Skeletal muscle tissue (tissue), 4 donors: ENCODE measurements around the gene DIAPH2. TPM values are rescaled to one million over a fixed set of nuclear protein-coding genes. Genes with fewer than 3 reads are reported as not detected.

ENCODE experiments used
- H3K27ac ChIP-seq: one replicate; pipeline ENCODE4 v1.7.0; 2013; ENCODE audit warnings: mild to moderate bottlenecking, low read depth, low read length, inconsistent platforms
- H3K27me3 ChIP-seq, 3 donors: one replicate each; pipeline ENCODE4 v1.7.0; 2013; ENCODE audit warnings: low read length in 3 of 3; ENCODE audit not compliant: control insufficient read depth in 3 of 3, insufficient read depth in 3 of 3
- H3K36me3 ChIP-seq, 3 donors: one replicate each; pipeline ENCODE4 v1.7.0; 2013; ENCODE audit warnings: low read length in 3 of 3; ENCODE audit not compliant: control insufficient read depth in 3 of 3, insufficient read depth in 3 of 3
- H3K4me1 ChIP-seq, 3 donors: one replicate each; pipeline ENCODE4 v1.7.0; 2013; ENCODE audit warnings: low read length in 3 of 3, mild to moderate bottlenecking in 3 of 3; ENCODE audit not compliant: control insufficient read depth in 3 of 3, insufficient read depth in 3 of 3
- H3K4me3 ChIP-seq, 3 donors: one replicate each; pipeline ENCODE4 v1.7.0; 2013; ENCODE audit warnings: low read length in 3 of 3
- H3K9ac ChIP-seq, 3 donors: one replicate each; pipeline ENCODE4 v1.7.0; 2013; ENCODE audit warnings: low read length in 3 of 3, mild to moderate bottlenecking in 3 of 3, moderate library complexity in 2 of 3, low read depth in 1 of 3
- H3K9me3 ChIP-seq, 3 donors: one replicate each; pipeline ENCODE4 v1.7.0; 2013; ENCODE audit warnings: low read length in 3 of 3; ENCODE audit not compliant: control insufficient read depth in 3 of 3
- total RNA-seq: library from RNA; depleted of rRNA; stranded (reverse); fragments of >200 nt; gene quantifications from one replicate; pipeline ENCODE4 v1.2.3, GENCODE V29; 2014
- donor health status: Osteomylitis.

The DIAPH2 gene
- total RNA-seq, 1 donor from 2014 or later = 12.0 TPM

DNA sequence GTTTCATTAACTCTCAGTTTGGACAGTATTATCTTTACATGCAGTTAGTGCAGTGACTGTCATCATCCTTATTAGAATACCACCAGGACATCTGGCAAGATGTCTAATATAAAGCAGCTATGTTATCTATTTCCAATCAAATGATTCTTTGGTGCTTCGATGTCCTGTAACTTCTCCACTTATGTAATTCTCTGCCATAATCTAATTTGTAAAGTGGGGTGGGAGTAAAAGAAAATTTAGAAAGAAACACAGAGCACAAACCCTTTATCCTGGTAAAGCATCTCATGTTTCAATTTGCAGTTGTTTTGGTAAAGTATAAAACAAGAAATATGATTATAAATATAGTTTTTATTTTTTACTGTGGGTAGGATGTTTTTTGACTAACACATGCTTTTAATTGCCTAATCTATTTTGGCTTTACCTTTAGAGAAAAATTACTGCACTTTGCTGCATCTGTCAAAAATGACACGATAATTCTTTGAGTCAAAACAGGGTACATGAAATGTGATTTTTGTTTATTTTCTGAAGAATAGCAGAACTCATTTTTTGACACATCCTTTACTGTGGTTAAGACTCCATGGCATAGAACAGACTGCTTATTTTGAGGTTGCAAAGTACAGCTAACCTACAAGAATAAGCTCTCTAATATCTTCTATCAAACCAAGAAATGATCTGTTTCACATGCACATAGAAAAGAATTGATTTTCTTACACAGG, 581.9 kb downstream of the DIAPH2 start:
- Histone ChIP-seq H3K36me3 (no peaks in the 10 kb centered on the region), H3K4me1 (no peaks in the 10 kb centered on the region), H3K9me3 (no peaks in the 10 kb centered on the region), H3K9ac (no peak overlapping the region), H3K4me3 (no peak overlapping the region), H3K27ac (no peak overlapping the region), H3K27me3 (no peaks in the 10 kb centered on the region)

DNA sequence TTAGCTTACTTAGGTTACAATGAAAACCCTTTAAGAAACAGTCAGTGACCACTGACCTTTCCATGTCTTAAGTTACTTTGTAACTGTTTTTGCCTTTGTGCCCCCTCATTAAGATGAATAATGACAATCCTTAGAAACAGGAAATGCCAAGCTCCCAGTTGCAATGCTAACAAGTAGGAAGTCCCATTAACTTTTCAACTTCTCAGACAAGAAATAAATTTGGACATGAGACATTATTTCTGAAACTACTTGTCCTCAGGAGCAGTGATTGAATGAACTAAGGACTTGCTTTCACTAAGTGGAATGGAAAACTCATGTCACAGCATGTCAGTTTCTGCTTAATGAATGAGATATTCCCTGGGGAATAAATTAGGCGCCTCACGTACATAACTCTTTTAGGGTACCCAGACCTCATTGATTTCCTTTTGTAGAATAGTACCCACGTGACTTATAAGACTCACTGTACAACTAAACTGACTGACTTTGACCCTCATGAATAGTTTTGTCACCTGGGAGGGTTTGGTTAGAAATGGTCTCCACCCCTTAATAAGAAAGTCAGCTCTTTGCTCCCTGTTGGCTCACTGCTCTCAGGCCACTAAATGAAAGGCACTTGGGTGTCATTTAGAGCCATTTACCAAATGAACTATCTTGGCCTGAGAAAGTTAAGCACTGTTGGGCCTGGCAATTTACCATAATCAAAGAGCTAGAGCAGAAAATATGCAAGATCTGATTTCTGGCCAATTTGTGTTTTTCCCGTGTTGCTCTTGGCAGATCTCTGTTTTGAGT, 582.9 kb downstream of the DIAPH2 start:
- no peak overlapping the region for H3K4me3 ChIP-seq
- no peaks in the 10 kb centered on the region for H3K36me3 ChIP-seq
- H3K27me3 ChIP-seq = no peaks in the 10 kb centered on the region
- no peak overlapping the region for H3K9ac ChIP-seq
- no peak overlapping the region for H3K27ac ChIP-seq
- H3K4me1 ChIP-seq = no peaks in the 10 kb centered on the region
- H3K9me3 ChIP-seq = no peaks in the 10 kb centered on the region

DNA sequence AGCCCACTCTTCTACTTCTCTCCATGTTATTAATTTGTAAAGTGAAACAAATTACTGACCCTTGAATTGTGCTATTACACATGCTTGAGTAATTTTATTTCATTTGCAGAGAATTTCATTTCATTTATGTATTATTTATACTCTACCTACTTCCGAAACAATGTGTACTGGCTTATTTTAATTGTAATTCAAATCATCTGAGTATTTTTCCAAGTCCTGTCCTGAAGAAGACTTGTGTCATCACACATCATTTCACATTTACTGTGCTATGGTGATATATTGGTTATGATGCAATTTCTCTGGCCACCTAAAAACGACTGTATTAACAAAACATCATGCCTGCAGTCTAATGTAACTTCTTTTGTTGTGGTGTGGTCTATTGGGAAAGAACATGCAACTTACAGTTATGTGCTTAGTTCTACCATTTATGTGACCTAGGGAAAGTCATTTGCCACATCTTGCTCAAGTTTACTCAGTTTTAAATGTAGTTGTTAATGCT, 583.6 kb downstream of the DIAPH2 start:
- Histone ChIP-seq H3K9ac (no peak overlapping the region), H3K27me3 (no peaks in the 10 kb centered on the region), H3K4me3 (no peak overlapping the region), H3K9me3 (no peaks in the 10 kb centered on the region), H3K4me1 (no peaks in the 10 kb centered on the region), H3K36me3 (no peaks in the 10 kb centered on the region), H3K27ac (no peak overlapping the region)

DNA sequence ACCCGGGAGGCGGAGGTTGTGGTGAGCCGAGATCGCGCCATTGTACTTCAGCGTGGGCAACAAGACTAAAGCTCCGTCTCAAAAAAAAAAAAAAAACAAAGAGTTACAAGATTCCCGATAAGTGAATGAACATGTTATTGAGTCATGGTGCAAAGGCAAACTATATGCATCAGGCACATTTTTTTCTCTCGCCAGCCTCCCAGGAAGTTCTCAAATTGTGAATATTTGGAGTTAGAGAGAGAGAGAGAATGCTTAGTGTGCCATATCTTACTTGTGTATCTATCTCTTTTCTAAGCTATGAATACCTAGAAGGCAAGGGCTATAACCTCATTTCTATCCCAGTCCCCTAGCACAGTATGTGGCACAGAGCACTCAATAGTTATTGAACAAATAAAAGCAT, 599.9 kb downstream of the DIAPH2 start:
- Histone ChIP-seq H3K4me3 (no peak overlapping the region), H3K27ac (no peak overlapping the region), H3K4me1 (no peaks in the 10 kb centered on the region), H3K9me3 (no peaks in the 10 kb centered on the region), H3K27me3 (no peaks in the 10 kb centered on the region), H3K9ac (no peak overlapping the region), H3K36me3 (no peaks in the 10 kb centered on the region)

DNA sequence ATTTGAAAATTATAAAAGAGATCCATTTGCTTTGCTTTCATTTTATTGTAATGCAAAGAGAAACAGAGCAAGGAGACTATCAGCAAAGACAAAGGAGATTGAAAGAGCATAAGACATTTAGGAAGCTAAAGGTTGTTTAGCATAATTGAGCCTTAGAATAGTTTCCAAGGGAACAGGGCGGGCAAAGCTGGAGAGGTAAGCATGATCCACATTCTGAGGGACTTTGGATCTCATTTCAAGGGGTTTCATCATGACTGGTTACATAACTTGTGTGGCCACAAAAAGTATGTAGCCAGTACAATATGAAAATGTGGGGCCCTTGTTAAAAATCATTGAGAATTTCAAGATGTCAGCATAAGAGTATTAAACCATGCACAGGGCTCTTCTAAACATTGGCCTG, 605.6 kb downstream of the DIAPH2 start:
- Histone ChIP-seq H3K36me3 (no peaks in the 10 kb centered on the region), H3K9ac (no peak overlapping the region), H3K27me3 (no peaks in the 10 kb centered on the region), H3K9me3 (no peaks in the 10 kb centered on the region), H3K4me1 (no peaks in the 10 kb centered on the region), H3K27ac (no peak overlapping the region), H3K4me3 (no peak overlapping the region)

DNA sequence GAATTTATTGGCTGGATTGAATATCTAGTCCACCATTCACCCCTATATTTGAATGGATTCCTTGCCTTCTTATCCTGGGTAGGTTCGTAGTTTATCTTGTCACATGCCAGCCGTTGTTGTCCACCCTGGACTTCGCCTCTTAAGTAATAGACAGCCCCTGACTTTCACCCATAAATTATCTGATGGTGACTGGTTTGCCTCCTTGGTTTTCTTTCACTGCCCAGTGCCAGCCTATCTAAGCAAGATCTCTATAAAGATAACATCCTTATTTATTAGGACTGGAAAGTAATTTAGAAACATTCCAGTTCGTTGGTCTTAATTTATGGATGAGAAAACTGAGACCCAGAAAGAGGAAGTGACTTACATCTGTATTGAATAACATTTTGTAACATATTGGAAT, 609.4 kb downstream of the DIAPH2 start:
- no peaks in the 10 kb centered on the region for H3K36me3 ChIP-seq
- no peak overlapping the region for H3K9ac ChIP-seq
- H3K27me3 ChIP-seq = no peaks in the 10 kb centered on the region
- H3K9me3 ChIP-seq = no peaks in the 10 kb centered on the region
- H3K4me3 ChIP-seq = no peak overlapping the region
- no peak overlapping the region for H3K27ac ChIP-seq
- no peaks in the 10 kb centered on the region for H3K4me1 ChIP-seq

DNA sequence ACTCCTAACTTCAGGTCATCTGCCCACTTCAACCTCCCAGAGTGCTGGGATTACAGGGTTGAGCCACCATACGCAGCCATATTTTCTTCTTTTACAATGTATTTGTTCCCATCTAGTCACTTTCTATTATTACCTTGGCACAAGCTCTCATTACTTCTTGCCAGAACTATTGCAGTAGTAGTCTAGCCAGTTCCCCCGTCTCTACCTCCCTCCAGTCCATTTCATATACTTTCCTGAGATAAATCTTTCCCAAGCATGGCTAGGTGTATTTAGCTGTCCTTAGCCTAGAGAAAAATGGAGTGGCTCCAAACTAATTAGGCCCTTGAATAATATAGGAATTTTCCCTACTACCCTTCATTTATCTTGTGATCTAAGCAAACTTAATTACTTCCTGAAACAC, 611.3 kb downstream of the DIAPH2 start:
- Histone ChIP-seq H3K27me3 (no peaks in the 10 kb centered on the region), H3K27ac (no peak overlapping the region), H3K9ac (no peak overlapping the region), H3K36me3 (no peaks in the 10 kb centered on the region), H3K9me3 (no peaks in the 10 kb centered on the region), H3K4me1 (no peaks in the 10 kb centered on the region), H3K4me3 (no peak overlapping the region)

DNA sequence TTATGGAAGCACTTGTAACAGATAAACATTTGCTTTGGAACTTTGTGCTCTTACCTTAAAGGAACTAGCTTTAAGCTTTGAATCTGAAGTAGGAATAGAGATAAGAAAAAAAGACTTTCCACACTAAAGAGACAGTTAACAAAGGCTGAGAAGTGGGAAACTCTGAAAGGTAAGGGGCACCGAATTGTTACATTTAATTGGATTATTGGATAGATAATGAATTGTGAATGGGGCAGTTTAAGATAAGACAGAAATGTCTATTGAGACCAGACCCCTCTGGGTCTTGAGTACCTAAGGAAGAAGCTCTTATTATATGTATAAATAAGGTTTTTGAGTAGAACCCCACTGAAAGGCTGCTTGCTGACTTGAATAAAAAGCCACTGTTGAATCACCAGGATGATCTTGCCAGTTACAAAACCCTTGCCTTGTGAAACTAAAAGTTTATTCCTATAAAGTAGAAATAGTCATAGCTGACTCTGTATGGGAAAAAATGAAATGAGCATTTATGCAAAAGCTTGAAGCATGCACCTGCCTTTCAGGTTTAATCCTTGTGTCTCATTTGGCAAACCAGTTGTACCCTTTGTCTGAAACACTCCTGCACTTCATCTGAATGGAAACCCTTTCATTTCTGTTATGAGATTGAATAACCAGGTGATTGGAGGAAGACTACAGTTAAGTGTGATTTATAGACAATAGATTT, 622.3 kb downstream of the DIAPH2 start:
- H3K4me3 ChIP-seq = no peak overlapping the region
- H3K9me3 ChIP-seq = no peaks in the 10 kb centered on the region
- no peak overlapping the region for H3K27ac ChIP-seq
- no peaks in the 10 kb centered on the region for H3K36me3 ChIP-seq
- no peak overlapping the region for H3K9ac ChIP-seq
- no peaks in the 10 kb centered on the region for H3K4me1 ChIP-seq
- H3K27me3 ChIP-seq = no peaks in the 10 kb centered on the region

DNA sequence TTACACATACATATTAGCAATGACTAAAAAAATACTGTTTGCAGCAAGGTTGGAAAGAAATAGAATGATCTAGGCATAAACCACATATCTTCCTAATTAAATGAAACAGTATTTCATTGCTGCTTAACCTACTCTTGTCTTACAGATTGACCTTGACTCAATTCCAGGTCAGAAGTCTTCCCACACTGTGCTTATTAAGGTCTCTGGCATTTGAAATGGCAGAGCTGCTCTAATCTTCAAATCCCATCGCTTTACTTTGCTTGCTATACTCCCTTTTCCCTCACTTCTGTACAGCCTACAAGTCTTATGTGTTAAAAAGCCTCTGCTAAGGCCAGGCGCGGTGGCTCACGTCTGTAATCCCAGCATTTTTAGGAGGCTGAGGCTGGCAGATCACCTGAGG, 623.5 kb downstream of the DIAPH2 start:
- Histone ChIP-seq H3K27me3 (no peaks in the 10 kb centered on the region), H3K36me3 (no peaks in the 10 kb centered on the region), H3K27ac (no peak overlapping the region), H3K9me3 (no peaks in the 10 kb centered on the region), H3K4me3 (no peak overlapping the region), H3K9ac (no peak overlapping the region), H3K4me1 (no peaks in the 10 kb centered on the region)
